ENCODE data around the gene ADARB1. TPM values are rescaled to one million over a fixed set of nuclear protein-coding genes. Genes with fewer than 3 reads are reported as not detected.

The ADARB1 gene
- total and polyA plus RNA-seq, 9 of the 15 experiments (the other 6 are each of a cell fraction or from before 2014, with no cell fraction given): 6.7 to 16.0 (median 8.3) TPM

- Histone ChIP-seq H3K9ac (ENCODE audit: insufficient read depth in 1 of 2, low read depth in 2 of 2, low read length in 2 of 2) (no peak overlapping the region), H4K20me1 (replicated peaks; ENCODE audit: control insufficient read depth, insufficient read depth, low read length) (no peaks in the 10 kb centered on the region), H3K79me2 (ENCODE audit: control insufficient read depth, insufficient read depth, low read length) (no peaks in the 10 kb centered on the region), H2AFZ (ENCODE audit: low read depth, low read length) (no peak overlapping the region), H3K4me1 (replicated peaks in 1 of 2; ENCODE audit: control insufficient read depth in 2 of 2, insufficient read depth in 2 of 2, low read length in 2 of 2) (peaks cover 5 to 19% of the 10 kb centered on the region in 2 experiments; a peak in 4 of 5 replicates), H3K27me3 (ENCODE audit: control insufficient read depth in 2 of 2, insufficient read depth in 2 of 2, low read length in 2 of 2) (no peaks in the 10 kb centered on the region; a peak in 1 of 5 replicates), H3K27ac (ENCODE audit: extremely low read depth, low read depth, low read length) (no peak overlapping the region), H3K9me3 (replicated peaks; ENCODE audit: control insufficient read depth, insufficient read depth, low read depth, low read length) (no peaks in the 10 kb centered on the region), H3K36me3 (ENCODE audit: control insufficient read depth, insufficient read depth, low read length) (no peaks in the 10 kb centered on the region), H3K9me1 (ENCODE audit: control insufficient read depth, insufficient read depth, low read length) (no peaks in the 10 kb centered on the region), H3K4me2 (ENCODE audit: insufficient read depth, low read length) (no peak overlapping the region), H3K4me3 (no peak overlapping the region)
- DNase-seq (ENCODE audit: extremely low read depth in 1 of 4, low spot score in 3 of 4) (no peak), ATAC-seq (no peak), FAIRE-seq (no peak)
- intact Hi-C loops (cut with micrococcal nuclease) (no loop called here), in situ Hi-C loops (cut with MboI) (loop anchor here (10.0 kb wide), 1 partner anchor 681 kb away; no protein-coding TSS in a partner anchor)
- TF ChIP-seq, protein P1, sequence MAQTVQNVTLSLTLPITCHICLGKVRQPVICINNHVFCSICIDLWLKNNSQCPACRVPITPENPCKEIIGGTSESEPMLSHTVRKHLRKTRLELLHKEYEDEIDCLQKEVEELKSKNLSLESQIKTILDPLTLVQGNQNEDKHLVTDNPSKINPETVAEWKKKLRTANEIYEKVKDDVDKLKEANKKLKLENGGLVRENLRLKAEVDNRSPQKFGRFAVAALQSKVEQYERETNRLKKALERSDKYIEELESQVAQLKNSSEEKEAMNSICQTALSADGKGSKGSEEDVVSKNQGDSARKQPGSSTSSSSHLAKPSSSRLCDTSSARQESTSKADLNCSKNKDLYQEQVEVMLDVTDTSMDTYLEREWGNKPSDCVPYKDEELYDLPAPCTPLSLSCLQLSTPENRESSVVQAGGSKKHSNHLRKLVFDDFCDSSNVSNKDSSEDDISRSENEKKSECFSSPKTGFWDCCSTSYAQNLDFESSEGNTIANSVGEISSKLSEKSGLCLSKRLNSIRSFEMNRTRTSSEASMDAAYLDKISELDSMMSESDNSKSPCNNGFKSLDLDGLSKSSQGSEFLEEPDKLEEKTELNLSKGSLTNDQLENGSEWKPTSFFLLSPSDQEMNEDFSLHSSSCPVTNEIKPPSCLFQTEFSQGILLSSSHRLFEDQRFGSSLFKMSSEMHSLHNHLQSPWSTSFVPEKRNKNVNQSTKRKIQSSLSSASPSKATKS (CRISPR knock-in tag; IDR thresholded peaks at IDR 0.05): no peak
- TF ChIP-seq ZNF232 (CRISPR knock-in tag; IDR thresholded peaks at IDR 0.05) (no peak), ELF4 (CRISPR knock-in tag; IDR thresholded peaks at IDR 0.05) (no peak), FOSL1 (tag; conservative IDR thresholded peaks at IDR 0.05) (no peak), XRCC5 (IDR thresholded peaks at IDR 0.05; ENCODE audit: low read depth, low read length) (no peak), HINFP (tag; conservative IDR thresholded peaks at IDR 0.05; ENCODE audit: low read depth) (no peak), ZNF347 (CRISPR knock-in tag; IDR thresholded peaks at IDR 0.05; ENCODE audit: low read depth) (no peak), ARHGAP35 (IDR thresholded peaks at IDR 0.05; ENCODE audit: partially characterized antibody) (no peak), ZBTB49 (CRISPR knock-in tag; IDR thresholded peaks at IDR 0.05; ENCODE audit: borderline replicate concordance) (no peak), RFX1 (IDR thresholded peaks at IDR 0.05) (no peak)
- BruUV-seq (replicated peaks): no TSS peak
- WGBS (ENCODE audit: insufficient coverage, low coverage, missing lambda C conversion rate): 71% methylated on average over 3 of the region's 3 CpGs
- ChIA-PET CTCF (ENCODE audit: low intra/inter-chr PET ratio) (no interaction called here), POLR2A (no interaction called here)
Observed at GRCh38 chr21:45143855-45144254, 69.5 kb downstream of the ADARB1 start.

Data from K562 (cell line).